Activated CD8-positive, alpha-beta memory T cell treated with anti-CD3 and anti-CD28 coated beads for 24 hours (primary cell): ENCODE results near the gene GRID2.

Experiments
- DNase-seq: peaks from one replicate; pipeline ENCODE4 v3.0.0-alpha.2; 2020

GRID2 gene

DNA sequence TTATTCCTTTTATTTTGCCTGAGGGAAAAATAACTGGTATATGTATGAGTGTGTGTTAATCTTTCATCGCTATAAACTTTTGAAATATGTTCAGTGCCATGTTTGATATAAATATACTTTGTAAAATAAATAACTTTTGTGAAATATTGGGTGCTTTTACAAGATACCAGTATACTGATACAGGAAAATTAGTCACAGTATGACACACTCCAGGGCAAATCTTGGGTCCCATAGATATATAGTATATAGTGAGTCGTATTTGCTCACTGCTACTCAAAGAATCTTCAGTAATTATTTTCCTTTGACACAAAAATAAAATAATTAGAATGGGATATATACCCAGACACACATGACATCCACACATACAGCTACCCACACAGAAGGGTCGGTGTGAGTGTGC is 472.3 kb downstream of the GRID2 start:
- no peak for DNase-seq

DNA sequence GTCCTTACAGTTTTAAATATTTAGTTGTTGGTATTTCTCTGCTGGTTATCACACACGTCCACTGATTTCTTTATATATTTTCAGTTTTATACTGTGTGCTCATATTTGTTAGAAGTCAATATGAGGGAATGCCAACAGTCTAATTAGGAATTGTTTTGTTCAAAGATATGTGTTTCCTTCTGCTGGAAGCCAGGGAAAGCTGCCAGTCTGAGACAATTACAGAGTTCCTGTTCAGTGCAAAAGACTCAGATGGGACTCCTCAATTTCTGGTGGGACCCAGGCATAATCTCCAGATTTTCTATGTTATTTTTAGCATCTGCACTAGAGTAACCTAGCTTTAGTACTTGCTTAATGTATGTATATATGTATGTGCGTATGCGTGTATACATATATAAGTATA is 486.0 kb downstream of the GRID2 start:
- DNase-seq: no peak

DNA sequence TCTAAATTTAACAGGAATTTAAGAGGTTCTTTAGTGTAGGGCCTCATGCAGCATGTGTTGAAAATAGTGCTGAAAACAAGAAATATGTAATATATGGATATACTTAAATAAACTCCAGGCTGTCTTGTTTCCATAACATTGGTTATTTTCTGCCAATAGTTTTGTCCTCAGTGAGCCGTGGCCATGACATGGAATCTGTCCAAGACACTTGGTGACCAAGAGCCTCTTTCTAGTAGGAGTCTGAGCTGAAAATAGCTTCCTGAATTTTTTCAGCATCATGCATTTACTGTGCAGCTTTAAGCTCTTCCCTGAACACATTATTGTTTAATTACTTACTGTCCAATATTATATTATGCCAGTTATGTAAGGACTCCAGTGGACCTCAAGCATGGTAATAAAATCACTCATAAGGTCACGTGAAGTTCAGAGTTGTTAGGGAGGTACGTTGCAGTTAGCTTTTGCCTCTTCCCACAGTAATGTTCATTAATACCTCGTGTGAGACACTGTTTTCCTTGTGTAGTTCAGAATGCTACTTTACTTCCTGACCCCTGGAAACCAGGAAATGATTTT is 488.2 kb downstream of the GRID2 start:
- no peak for DNase-seq

DNA sequence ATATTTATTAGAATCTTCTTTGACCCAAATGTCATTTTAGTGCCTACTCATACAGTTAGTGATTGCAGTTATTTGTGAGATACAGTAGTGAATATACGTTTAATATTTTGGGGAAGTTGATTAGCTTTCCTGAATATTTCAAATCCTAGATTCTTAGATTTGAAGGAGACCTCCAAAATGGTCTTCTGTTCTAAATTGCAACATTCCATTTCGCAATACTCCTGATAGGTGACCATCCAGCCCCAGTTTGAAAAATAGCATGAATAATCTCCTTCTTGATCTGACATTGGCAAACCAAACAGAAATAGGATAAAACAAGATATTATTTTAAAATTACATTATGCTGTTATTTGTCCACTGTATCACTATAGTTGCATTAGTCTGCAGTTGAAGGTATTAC is 505.6 kb downstream of the GRID2 start:
- no peak for DNase-seq

DNA sequence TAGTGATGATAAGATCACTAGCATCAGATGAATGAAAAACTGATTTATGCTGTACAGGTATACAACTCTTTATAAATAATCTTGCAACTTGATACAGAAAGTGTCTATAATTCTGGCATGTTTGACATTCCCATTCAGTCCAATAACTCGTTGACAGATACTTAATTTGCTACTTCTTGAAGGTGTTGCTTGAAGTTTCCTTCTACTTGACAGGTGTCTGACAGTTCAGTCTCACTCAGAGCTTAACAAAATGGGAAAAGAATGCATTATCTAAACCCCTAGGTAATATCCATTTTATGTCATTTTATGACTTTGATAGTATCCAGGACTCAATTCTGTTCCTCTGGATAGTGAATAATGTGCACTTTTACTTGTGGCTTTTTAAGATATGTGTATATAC is 508.9 kb downstream of the GRID2 start:
- no peak for DNase-seq

DNA sequence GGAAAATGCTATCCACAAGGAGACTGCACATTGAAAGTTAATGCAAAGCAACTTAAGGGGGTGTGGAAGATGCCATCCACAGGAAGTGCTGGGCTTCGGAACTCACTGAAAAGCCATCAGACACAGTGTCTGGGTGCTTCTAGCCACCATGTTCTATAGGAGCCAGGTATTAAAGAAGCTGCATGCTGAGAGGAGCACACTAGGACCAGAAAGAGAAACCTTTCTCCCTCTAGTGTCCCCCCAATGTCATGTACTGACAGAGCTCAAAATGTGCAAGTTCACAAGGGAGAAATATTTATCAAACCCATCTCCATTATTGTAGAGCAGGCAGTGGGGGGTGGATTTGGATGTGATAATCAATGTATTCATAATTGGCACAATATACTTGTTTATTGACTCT is 510.9 kb downstream of the GRID2 start:
- no peak for DNase-seq

DNA sequence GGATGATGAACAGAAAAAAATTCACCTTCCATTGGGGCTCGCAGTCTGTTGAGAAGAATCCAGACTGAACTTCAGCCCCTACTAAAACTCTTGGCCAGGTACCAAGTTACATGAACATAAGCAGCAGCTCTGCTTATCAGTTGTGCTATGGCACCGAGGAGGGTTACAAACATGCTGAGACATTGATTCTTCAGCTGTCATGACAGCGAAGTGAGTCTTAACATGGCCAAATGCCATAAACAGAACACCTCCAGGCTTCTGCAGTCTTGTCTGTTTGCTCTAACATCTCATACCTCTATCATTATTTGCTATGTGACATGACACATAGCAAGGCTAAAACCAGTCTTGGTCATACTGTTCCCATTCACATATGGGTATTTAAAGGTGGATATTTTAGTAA is 521.5 kb downstream of the GRID2 start:
- DNase-seq: no peak

DNA sequence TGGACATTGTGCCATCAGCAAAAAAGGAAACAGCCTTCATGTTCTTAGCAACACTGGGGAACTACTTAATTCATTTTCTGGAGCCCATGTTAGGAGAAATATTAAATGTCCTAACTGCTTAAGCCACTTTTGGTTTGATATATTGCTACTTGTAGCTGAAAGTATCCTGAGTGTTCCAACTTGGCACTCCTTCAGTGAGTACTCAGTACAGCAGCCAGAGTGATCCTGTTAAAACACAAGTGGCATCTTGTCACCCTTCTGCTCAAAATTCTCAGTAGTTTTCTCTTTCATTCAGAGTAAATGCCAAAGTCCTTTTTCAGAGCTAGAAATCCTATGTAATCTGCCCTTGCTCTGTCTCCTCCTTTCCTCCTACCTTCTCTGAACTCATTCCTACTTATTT is 522.0 kb downstream of the GRID2 start:
- no peak for DNase-seq

DNA sequence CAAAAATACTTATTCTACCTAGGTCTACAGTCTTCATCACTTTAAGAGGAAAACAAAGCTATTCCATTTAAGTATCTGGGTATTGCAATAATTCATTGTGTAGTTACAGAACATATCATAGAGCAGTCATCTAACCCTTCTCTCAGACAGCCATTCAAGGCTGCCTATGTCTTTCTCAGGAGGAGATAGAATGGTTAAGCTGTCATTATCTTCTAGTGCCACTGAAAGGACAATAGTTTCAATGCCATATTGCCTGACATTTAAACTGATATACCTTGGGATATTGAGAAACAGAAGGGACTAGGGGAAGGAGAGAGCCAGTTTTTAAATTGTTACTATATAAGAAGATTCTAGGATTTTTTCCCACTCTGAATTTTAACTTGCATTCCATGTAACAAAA is 527.0 kb downstream of the GRID2 start:
- no peak for DNase-seq

DNA sequence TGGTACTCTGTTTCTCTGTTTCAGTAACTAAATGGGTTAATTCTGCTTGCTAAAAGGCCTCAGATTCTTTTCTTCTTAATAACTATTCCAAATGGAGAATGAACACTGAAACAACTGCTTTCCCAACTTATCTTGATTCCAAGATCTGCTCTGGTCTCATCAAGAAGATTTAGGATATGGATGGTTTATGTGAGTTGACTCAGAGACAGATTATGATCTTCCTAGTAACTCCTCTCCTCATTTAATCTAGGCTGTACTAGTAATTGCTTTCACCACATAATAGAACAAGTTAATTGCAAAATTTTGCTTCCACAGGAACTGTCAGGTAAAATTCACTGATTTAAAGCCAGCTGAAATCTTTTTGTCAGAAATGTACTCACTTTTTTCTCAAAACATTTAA is 537.1 kb downstream of the GRID2 start:
- no peak for DNase-seq

DNA sequence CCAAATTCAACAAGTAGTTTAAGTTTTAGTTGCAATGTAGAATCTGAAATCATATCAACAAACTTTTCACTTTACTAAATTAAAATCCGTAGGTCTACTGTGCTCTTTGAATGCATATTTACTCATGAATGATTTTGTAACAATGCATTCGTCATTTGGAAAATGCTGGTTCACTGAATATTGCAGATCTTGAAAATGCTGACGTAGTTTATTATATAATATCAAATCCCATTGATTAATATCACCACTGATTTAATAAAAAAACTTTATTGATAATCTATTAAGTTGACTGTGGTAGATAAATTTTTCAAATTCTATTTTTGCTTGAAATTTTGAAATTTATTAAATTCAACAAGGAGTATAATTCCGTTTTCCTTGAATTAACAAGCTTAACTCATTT is 540.0 kb downstream of the GRID2 start:
- DNase-seq: no peak

DNA sequence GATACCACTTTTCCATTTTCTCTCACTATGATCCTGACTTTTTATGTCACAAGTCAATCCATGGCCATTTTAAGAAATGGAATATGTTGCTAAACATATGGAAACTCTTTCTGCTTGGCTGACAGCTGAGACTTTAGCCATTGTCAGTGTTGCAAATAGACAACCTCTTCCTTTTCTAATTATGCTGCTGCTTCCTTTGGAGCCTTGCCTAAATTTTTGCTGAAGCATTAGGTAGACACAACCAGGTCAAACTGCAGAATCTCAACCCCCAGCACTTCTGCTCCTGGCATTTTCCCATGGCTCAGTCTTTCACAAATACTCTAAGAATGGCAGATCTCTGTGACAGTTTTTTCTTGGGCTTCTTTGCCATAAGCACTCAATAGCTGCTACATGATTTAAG is 543.3 kb downstream of the GRID2 start:
- DNase-seq: no peak

DNA sequence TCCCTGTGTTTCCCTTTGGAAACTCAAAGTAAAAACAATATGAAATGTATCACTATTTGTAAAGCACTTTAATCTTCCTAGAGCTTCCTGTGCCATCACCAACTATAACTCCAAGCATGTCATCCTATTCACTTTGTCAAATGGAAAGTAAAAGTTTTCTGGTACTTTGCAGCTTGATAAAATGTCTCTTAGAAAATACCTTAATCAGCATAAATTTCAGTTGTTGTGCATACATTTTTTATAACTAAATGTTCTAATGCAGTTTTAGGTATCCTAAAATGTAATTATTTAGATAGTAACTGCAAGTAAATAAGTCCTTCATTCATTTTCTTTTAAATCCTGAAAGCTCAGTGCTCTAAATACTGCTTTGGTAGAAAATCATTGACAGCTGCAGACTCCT is 558.7 kb downstream of the GRID2 start:
- DNase-seq: no peak

DNA sequence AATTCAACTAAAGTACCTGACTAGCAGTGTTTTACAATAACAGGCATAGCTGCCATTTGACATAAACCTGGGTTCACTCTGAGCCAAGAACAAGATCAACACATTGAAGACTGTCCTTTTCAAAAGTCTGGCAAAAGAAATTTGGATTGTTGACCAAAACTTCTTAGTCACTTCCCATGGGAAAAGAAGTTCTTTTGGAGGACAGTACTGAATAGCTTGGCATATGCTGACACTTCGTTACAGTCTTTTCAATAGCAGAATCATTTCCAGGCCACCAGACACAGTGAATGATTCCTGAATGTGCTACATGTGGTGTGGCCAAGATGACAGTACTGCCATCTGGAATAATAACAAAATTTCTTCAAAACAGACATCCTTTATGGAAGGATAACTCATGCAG is 560.3 kb downstream of the GRID2 start:
- DNase-seq: no peak

DNA sequence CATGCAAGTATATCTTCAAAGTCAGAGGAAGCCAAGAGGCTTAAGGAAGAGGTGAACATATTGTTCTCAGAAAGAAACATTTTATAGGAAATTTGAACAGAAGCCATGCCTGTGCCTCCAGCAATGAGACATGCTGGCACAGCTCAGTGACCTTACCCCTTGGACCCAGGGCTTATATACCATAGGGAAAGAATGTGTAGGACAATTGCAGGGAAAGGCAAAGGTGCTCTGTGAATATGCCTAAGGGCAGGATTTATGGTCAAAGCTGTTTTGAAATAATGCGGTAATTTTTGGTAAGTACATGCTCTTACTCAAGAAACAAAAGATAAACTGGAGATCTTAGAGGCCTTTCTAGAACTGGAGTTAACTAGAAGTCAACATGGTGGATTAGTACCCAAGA is 568.8 kb downstream of the GRID2 start:
- DNase-seq: no peak

DNA sequence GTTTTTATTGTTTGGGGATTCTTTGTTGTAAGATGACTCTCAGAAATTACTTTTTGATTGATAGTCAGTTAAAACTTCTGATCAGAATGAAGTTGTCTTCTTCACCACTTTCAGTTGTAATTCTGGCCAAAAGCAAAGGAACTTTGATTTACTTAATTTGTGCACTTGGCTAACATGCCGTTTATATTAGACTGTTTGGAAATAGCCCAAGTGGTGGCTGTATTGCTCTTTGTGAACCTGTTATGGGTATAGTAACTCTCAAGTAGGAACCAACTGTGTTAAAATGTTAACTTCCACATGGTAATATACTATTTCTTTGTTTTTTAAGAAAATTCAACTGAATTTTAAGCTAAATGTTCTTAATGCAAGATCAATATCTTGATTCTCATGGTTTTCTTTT is 581.9 kb downstream of the GRID2 start:
- DNase-seq: no peak

DNA sequence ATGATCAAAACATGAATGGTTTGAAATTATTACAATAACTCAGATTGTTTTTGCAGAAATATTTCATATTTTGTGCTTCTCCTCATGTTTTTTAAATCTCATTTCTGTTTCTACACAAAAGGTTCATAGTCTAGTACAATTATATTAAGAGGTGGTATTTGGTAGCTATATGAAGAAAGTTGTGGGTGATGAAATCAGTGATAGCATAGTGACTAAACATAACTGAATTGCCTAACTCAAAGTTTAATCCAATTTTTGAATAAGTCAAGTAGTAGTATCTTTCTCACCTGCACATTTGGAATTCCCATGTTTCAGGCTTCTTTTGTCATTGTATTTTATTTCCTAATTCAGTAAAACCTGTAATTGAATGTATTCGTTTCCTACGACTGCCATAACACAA is 648.7 kb downstream of the GRID2 start:
- DNase-seq: no peak

DNA sequence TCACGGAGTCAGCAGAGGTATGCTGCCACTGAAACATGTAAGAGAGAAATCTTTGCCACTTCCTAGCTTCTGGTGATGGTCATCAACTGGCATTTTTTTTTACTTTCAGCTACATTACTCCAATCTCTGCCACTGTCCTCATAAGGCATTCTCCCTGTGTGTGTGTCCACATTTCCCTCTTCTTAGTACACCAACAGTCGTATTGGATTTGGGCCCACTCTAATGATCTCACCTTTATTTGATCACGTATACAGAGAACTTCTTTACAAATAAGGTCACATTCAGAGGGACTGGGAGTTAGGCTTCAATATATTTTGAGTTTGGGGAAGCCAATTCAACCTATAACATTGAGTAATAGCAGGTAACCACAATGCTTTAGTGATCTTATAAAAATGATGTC is 649.1 kb downstream of the GRID2 start:
- DNase-seq: no peak

DNA sequence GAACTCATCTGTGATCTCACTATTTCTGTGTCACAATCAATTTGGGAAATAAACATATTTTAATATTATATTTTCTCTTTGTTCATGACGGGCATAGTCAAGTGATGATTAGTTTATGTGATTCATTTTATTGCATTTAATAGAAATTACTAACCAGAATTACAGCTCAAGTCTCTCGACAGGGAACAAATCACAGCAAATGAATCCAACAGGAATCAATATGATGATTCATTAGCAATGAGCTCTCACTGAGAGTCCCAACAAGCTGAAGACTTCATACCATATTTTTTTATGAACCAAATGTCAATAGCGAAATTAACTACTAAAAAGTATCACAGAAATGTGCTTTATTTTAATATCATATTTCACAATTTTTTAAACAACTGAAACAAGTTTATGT is 649.7 kb downstream of the GRID2 start:
- DNase-seq: no peak

DNA sequence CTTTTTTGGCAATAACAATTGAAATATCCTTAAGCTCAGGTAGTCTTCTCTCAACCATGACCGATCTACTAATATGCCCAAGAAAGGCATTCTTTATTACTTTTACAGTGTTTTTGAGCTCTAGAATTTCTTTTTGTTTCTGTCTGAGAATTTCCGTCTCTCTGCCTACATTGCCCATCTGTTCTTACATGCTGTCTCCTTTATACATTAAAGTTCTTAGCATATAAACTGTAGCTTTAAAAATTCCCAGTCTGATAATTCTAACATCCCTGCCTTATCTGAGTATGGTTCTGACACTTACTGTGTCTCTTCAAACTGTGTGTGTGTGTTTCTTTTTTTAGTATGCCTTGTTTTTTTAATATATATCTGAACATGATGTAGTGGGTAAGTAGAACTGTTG is 658.1 kb downstream of the GRID2 start:
- DNase-seq: no peak

DNA sequence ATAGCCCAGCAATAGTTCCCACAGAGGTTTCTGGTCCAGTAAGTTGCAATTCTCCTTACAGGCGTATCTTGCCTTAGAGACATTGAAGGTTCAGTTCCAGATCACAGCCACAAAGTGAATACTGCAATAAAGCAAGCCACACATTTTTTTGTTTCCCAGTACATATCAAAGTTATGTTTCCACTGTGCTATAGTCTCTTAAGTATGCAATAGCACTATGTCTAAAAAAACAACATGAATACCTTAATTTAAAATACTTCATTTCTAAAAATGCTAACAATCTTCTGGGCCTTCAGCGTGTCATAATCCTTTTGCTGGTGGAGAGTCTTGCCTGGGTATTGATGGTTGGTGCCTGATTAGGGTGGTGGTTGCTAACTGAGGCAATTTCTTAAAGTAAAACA is 659.1 kb downstream of the GRID2 start:
- no peak for DNase-seq

DNA sequence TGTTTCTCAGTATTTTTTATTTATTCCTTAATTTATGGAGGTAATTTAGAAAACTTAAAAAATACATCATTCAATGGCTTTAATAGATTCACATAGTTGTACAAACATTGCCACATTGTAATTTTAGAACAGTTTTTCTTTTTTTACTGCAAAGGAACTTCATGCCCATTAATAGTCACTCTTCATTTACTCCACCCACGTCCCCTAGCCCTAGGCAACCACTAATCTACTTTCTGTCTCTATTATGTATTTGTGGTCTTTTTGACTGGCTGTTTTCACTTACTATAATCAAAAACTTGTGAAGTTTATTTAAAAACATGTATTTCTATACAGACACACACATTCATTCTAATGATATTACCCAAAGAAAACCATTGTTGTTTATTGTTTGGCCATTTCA is 664.8 kb downstream of the GRID2 start:
- no peak for DNase-seq

DNA sequence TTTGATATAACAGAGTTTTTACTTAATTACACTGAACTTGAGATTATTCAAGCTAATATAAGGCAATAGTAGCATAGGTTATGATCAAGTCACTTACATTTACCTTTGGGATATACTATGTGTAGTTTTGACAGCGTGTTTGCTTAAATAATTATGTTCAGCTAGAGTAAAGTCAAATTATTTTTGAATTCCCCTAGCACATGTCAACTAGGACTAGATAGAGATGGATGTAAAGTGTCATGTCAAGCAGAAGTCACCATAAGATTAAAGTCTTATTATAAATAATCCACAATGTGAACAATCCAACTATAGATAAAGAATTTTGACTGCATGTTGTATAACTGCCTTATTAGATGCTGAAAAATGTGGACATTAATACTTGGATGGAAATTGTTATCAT is 665.2 kb downstream of the GRID2 start:
- DNase-seq: no peak

DNA sequence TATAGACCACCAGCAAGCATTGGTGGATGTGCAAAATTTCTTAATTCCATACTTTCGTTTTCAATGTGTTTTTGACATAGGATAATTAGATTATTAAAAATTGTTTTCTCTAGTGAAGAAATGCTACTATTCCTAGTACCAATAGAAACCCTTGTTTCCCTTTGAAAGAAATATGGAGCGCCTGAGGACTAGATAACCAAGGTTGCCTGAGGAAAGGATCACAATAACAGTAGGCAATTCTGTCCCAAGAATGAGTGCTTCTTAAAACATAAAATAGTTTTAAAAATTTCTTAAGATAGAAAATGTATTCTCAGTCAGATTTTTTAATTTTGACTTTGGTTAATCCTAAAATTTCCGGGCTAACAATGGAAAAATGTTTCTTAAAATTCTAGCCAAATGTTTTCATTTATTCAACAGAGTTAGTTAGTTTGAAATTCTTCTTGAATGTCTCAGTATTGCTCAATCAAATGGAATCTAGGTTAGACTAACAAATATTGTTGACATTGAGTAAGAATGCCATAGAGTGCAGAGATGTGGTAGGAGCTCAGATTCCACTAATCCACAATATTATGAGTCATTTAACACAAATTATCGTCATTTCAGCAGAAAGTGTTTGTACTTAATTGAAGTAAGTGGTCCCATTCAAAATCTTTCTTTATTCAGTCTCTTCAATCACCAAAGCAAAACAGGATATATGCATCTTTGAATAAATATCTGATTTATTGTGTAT is 666.0 kb downstream of the GRID2 start:
- no peak for DNase-seq

DNA sequence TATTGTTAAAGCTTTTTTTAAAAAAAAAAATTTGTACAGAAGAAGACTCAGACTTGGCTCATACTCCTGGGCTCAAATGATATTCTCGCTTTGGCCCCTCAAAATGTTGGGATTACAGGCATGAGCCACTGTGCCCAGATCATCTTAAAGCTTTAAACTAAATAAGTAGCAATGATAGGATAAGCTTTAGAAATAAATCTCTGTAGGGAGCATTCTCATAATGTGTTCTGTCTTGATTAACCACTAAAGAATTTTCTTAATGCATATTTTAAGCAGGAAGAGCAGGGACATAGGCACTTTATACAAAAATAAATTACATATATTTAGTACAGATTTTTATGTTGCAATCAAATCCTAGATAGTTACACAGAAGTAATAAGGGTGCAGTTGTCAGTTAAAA is 667.2 kb downstream of the GRID2 start:
- no peak for DNase-seq
